HG02973 (cell line): Measurements from ENCODE around the gene ITGA11.

Source experiments
- ATAC-seq: cut with Tn5 transposase; IDR thresholded peaks from one replicate; pipeline ENCODE4 v1.9.1; 2021; ENCODE audit warnings: moderate library complexity; ENCODE audit not compliant: unreplicated experiment

ITGA11 gene

DNA sequence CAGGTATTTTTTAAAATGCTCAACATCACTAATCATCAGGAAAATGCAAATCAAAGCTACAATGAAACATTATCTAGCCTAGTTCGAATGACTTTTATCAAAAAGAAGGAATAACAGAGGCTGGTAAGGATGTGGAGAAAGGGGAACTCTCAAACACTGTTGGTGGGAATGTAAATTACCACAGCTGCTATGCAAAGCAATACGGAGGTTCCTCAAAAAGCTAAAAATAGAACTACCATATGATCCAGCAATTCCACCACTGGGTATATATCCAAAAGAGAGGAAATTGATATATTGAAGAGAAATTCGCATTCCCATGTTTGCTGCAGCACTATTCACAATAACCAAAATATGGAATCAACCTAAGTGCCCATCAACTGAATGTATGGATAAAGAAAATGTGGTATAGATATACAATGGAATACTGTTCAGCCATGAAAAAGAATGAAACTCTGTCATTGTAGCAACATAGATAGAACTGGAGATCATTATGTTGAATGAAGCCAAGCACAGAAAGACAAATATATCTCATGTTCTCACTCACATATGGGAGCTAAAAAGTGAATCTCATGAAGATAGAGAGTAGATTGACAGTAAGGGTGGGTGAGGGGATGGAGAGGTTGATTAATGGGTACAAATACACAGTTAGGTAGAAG, 182.8 kb downstream of the ITGA11 start:
- ATAC-seq = no peak
